IMR-90 (cell line): ENCODE results near the gene IPO13. TPM values are rescaled to one million over a fixed set of nuclear protein-coding genes. Genes with fewer than 3 reads are reported as not detected.
A peak's percentile ranks its signal among the peaks of the same experiment; 100 is the strongest.

Source experiments
- ATAC-seq: fragments of 200-7000 bp; cut with Tn5 transposase; 2 replicates; pipeline ENCODE4 v1.9.1; 2020; ENCODE audit warnings: low read depth, mild to moderate bottlenecking, moderate library complexity
- BruUV-seq: library from RNA; stranded (reverse); fragments of 400-500 nt; replicated peaks from 2 replicates; lab custom pipeline; 2021; lab: Mats Ljungman, UMichigan
- CTCF ChIA-PET: fragments of 300-600 bp; formaldehyde crosslinking; extraction: SDS; loops from one replicate; lab custom pipeline; 2021; ENCODE audit warnings: antibody characterized with exemption; lab: Yijun Ruan, JAX
- POLR2A ChIA-PET: fragments of 300-600 bp; sonication (Branson Sonifier 250); formaldehyde crosslinking; loops from one replicate; lab custom pipeline; 2022; ENCODE audit warnings: antibody characterized with exemption; ENCODE audit not compliant: unreplicated experiment; lab: Charles Lee
- DNase-seq: peaks from one replicate; pipeline ENCODE4 v3.0.0; 2013
- H2AFZ ChIP-seq: replicated peaks from 2 replicates; pipeline ENCODE3; 2013; ENCODE audit warnings: low read length, mild to moderate bottlenecking; ENCODE audit not compliant: poor library complexity
- H2AK5ac ChIP-seq: 2 replicates; pipeline ENCODE4 v1.6.1; 2013; ENCODE audit warnings: low read depth, low read length, inconsistent platforms
- H2AK9ac ChIP-seq: replicated peaks from 2 replicates; pipeline ENCODE3; 2013; ENCODE audit warnings: mild to moderate bottlenecking, low read depth, low read length, moderate library complexity; ENCODE audit not compliant: poor library complexity
- H2BK120ac ChIP-seq: 2 replicates; pipeline ENCODE4 v1.6.1; 2013; ENCODE audit warnings: low read depth, low read length, inconsistent platforms
- H2BK15ac ChIP-seq: 3 replicates; pipeline ENCODE4 v1.6.1; 2013; ENCODE audit warnings: low read depth, low read length, inconsistent platforms
- H2BK20ac ChIP-seq: 2 replicates; pipeline ENCODE4 v1.6.1; 2013; ENCODE audit warnings: low read depth, mild to moderate bottlenecking, inconsistent platforms, low read length, moderate library complexity
- H2BK5ac ChIP-seq: 2 replicates; pipeline ENCODE4 v1.6.1; 2013; ENCODE audit warnings: mild to moderate bottlenecking, low read depth, low read length, inconsistent platforms; ENCODE audit not compliant: poor library complexity, severe bottlenecking
- H3K14ac ChIP-seq: replicated peaks from 2 replicates; pipeline ENCODE4 v1.6.1; 2013; ENCODE audit warnings: low read depth, low read length, inconsistent platforms
- H3K18ac ChIP-seq: 2 replicates; pipeline ENCODE4 v1.6.1; 2013; ENCODE audit warnings: low read depth, low read length, control low read depth
- H3K23ac ChIP-seq: 2 replicates; pipeline ENCODE4 v1.6.1; 2013; ENCODE audit warnings: low read depth, low read length, inconsistent platforms
- H3K27ac ChIP-seq: 2 replicates; pipeline ENCODE4 v1.5.1; 2013; ENCODE audit warnings: mild to moderate bottlenecking, control low read depth, low read length; ENCODE audit not compliant: insufficient read depth
- H3K27me3 ChIP-seq: 2 replicates; pipeline ENCODE4 v1.6.1; 2013; ENCODE audit warnings: low read length; ENCODE audit not compliant: control insufficient read depth, insufficient read depth
- H3K36me3 ChIP-seq: 2 replicates; pipeline ENCODE4 v1.6.1; 2013; ENCODE audit warnings: low read length, mixed read lengths; ENCODE audit not compliant: control insufficient read depth, insufficient read depth
- H3K4ac ChIP-seq: 2 replicates; pipeline ENCODE4 v1.6.1; 2013; ENCODE audit warnings: low read depth, low read length, inconsistent platforms
- H3K4me1 ChIP-seq: 2 replicates; pipeline ENCODE4 v1.6.1; 2013; ENCODE audit warnings: low read length, mixed read lengths; ENCODE audit not compliant: control insufficient read depth, insufficient read depth
- H3K4me2 ChIP-seq: 2 replicates; pipeline ENCODE4 v1.6.1; 2013; ENCODE audit warnings: low read depth, mild to moderate bottlenecking, control low read depth, low read length, moderate library complexity
- H3K4me3 ChIP-seq: 2 replicates; pipeline ENCODE4 v1.5.1; 2013; ENCODE audit warnings: low read depth, mild to moderate bottlenecking, control low read depth, low read length, moderate library complexity; ENCODE audit not compliant: insufficient read depth
- H3K56ac ChIP-seq: 2 replicates; pipeline ENCODE4 v1.6.1; 2013; ENCODE audit warnings: low read length, inconsistent platforms; ENCODE audit not compliant: insufficient read depth; ENCODE audit errors: extremely low read depth
- H3K79me1 ChIP-seq, 2 experiments: 2 replicates each; pipeline ENCODE4 v1.6.1; 2013; ENCODE audit warnings: low read length in 2 of 2, inconsistent platforms in 1 of 2, low read depth in 1 of 2
- H3K9ac ChIP-seq: 2 replicates; pipeline ENCODE4 v1.6.1; 2013; ENCODE audit warnings: low read depth, low read length, control low read depth
- H3K9me1 ChIP-seq: 2 replicates; pipeline ENCODE4 v1.6.1; 2013; ENCODE audit warnings: low read length, inconsistent platforms; ENCODE audit not compliant: insufficient read depth
- H3K9me3 ChIP-seq: 2 replicates; pipeline ENCODE4 v1.6.1; 2013; ENCODE audit warnings: low read length; ENCODE audit not compliant: control insufficient read depth, insufficient read depth
- H4K20me1 ChIP-seq: 2 replicates; pipeline ENCODE4 v1.6.1; 2013; ENCODE audit warnings: low read length, inconsistent platforms; ENCODE audit not compliant: insufficient read depth
- H4K5ac ChIP-seq: 2 replicates; pipeline ENCODE4 v1.6.1; 2013; ENCODE audit warnings: mild to moderate bottlenecking, low read depth, low read length, control low read depth
- H4K8ac ChIP-seq, 2 experiments: 2 replicates each; pipeline ENCODE4 v1.6.1; 2013; ENCODE audit warnings: low read depth in 2 of 2, low read length in 2 of 2, control low read depth in 1 of 2, inconsistent platforms in 1 of 2
- H4K91ac ChIP-seq: 2 replicates; pipeline ENCODE4 v1.6.1; 2013; ENCODE audit warnings: low read depth, low read length, inconsistent platforms; ENCODE audit not compliant: insufficient read depth
- BHLHE40 ChIP-seq: fragments of 150-350 bp; IDR thresholded peaks from 2 replicates; pipeline ENCODE4 v1.6.1; 2016; ENCODE audit warnings: mild to moderate bottlenecking, low read depth, low read length
- CHD1 ChIP-seq: IDR thresholded peaks from 2 replicates; pipeline ENCODE4 v1.6.1; 2012; ENCODE audit warnings: low read depth, low read length, improper control_type of control experiment
- CTCF ChIP-seq: conservative IDR thresholded peaks from 2 replicates; pipeline ENCODE4 v1.5.1; 2012; ENCODE audit warnings: mild to moderate bottlenecking, low read depth, low read length, improper control_type of control experiment
- FOS ChIP-seq: fragments of 150-350 bp; IDR thresholded peaks from 2 replicates; pipeline ENCODE4 v1.6.1; 2016; ENCODE audit warnings: low read depth, low read length
- MAFK ChIP-seq: IDR thresholded peaks from 2 replicates; pipeline ENCODE4 v1.6.1; 2012; ENCODE audit warnings: low read depth, low read length, improper control_type of control experiment
- MXI1 ChIP-seq: IDR thresholded peaks from 2 replicates; pipeline ENCODE4 v1.6.1; 2012; ENCODE audit warnings: low read depth, mild to moderate bottlenecking, low read length, moderate library complexity, borderline replicate concordance
- NFE2L2 ChIP-seq: fragments of 150-350 bp; IDR thresholded peaks from 2 replicates; pipeline ENCODE4 v1.6.1; 2016; ENCODE audit warnings: low read depth, mild to moderate bottlenecking, low read length
- POLR2A ChIP-seq: IDR thresholded peaks from 2 replicates; pipeline ENCODE4 v1.6.1; 2012; ENCODE audit warnings: mild to moderate bottlenecking, low read depth, low read length
- RCOR1 ChIP-seq: IDR thresholded peaks from 2 replicates; pipeline ENCODE4 v1.6.1; 2012; ENCODE audit warnings: mild to moderate bottlenecking, low read length, improper control_type of control experiment; ENCODE audit not compliant: insufficient replicate concordance
- RFX5 ChIP-seq: IDR thresholded peaks from 2 replicates; pipeline ENCODE4 v1.8.0; 2012; ENCODE audit warnings: low read depth, mild to moderate bottlenecking, low read length, moderate library complexity
- SMC3 ChIP-seq: fragments of 150-350 bp; IDR thresholded peaks from 2 replicates; pipeline ENCODE4 v1.6.1; 2016; ENCODE audit warnings: low read depth, mild to moderate bottlenecking, antibody characterized with exemption, low read length, moderate library complexity
- USF2 ChIP-seq: fragments of 150-350 bp; IDR thresholded peaks from 2 replicates; pipeline ENCODE4 v1.6.1; 2017; ENCODE audit warnings: mild to moderate bottlenecking, antibody characterized with exemption, low read length, low read depth
- WGBS, 2 experiments: methylation state at CpG; one replicate each; pipeline versions ENCODE4 v1.1.5 to v1.1.7; 2013; ENCODE audit warnings: missing lambda C conversion rate in 2 of 2; ENCODE audit not compliant: insufficient read length in 1 of 2; ENCODE audit errors: extremely low coverage in 2 of 2; 5-methylcytosine and 5-hydroxymethylcytosine counted together
- dilution Hi-C: fragments of 300-500 bp; cut with HindIII; formaldehyde crosslinking; loops from one replicate; pipeline ENCODE4 v1.14.3; 2018; ENCODE audit warnings: low sequenced_read_pairs; ENCODE audit not compliant: unreplicated experiment
- in situ Hi-C: fragments of 300-500 bp; cut with MboI; formaldehyde crosslinking; loops from 3 replicates; pipeline ENCODE4 v1.14.3; 2019; ENCODE audit warnings: low sequenced_read_pairs, inconsistent platforms, mixed read lengths
- intact Hi-C: fragments of 100-400 bp; cut with micrococcal nuclease; formaldehyde crosslinking; loops from 2 replicates; pipeline ENCODE4 v1.10.0; 2022
- polyA plus RNA-seq, 3 experiments: library from polyadenylated mRNA; depleted of rRNA; stranded (reverse); fragments of >200 nt; gene quantifications; 2 replicates each; pipeline ENCODE4 v1.2.3, GENCODE V29; 2012; ENCODE audit warnings: low replicate concordance in 1 of 3
- total RNA-seq: library from RNA; depleted of rRNA; stranded (reverse); fragments of >200 nt; gene quantifications from 2 replicates; pipeline ENCODE4 v1.2.3, GENCODE V29; 2012

Gene IPO13
- total and polyA plus RNA-seq, 2 of the 4 experiments (the other 2 are of a cell fraction): 15.2 to 18.7 TPM

DNA sequence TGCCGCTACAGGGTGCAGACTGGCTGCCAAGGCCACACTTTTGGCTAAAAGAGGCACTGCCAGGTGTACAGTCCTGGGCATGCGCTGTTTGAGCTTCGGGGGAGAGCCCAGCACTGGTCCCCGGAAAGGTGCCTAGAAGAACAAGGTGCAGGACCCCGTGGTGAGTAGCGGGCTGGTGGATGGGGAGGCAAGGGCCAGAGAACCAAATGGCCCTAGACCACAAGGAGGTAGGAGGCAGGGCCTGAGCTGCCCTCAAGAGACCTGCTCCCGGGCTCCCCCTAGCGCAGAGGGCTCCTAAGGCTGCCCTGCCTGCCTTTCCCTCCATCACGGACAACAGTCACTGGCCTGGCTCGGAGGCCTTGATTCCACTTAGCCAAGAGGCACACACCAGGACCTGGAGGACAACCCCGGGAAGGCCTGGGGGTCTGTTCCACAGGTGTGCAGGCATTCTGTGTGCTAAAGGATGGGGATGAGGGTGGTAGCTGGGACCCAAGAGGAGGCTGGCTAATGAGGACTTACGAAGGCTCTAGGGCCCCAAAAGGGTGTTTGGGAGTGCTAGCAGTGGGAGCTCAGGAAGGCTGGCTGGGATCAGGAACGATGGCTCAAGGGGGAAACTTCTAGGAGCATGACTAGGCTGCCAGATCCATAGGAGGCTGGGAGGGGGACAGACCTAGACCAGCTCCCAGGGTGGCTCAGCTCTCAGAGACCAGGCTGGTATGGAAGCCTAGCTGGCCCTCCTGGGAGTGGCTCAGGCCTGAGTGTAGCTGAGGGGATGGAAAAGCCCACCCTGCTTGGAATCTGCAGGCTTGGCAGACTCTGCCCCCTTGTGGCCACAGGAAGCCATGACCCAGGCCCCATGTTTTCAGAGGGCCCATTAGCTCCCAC, 12.4 kb upstream of the IPO13 start (continued):
- TF ChIP-seq MXI1 (no peak), SMC3 (peak; percentile 81), BHLHE40 (no peak), POLR2A (no peak)

GRCh38 chr1:43934986-43935324, 11.8 kb upstream of the IPO13 start:
- no peak overlapping the region for H3K4me3 ChIP-seq
- ChIA-PET CTCF (interaction anchor here (0.5 to 5.6 kb wide), 27 partner anchors 8 to 408 kb away, joined by 3 to 149 read pairs (median 4); partner anchors contain the start of genes IPO13 and PTPRF), POLR2A (no interaction called here)
- no peak overlapping the region for H3K9ac ChIP-seq
- H4K20me1 ChIP-seq: peaks cover 3% of the 10 kb centered on the region; the same call in 1 of the 2 replicates
- no CpG with 5 or more reads among the region's 5 CpGs for WGBS, 2 experiments
- no peaks in the 10 kb centered on the region; the same call in 1 of the 2 replicates for H3K27me3 ChIP-seq
- H4K91ac ChIP-seq: no peak overlapping the region
- H3K27ac ChIP-seq: no peak overlapping the region
- no peak overlapping the region for H2BK20ac ChIP-seq
- H3K23ac ChIP-seq: no peak overlapping the region
- no peak overlapping the region for H2BK15ac ChIP-seq
- intact Hi-C loops (loop anchor here (1.0 to 5.0 kb wide), 4 partner anchors 83 to 406 kb away; no protein-coding TSS in a partner anchor), dilution Hi-C loops (no loop called here), in situ Hi-C loops (loop anchor here (5.0 kb wide), 1 partner anchor 163 kb away; no protein-coding TSS in a partner anchor)
- no peak overlapping the region for H2AK9ac ChIP-seq
- H2AK5ac ChIP-seq: no peak overlapping the region; the same call in 1 of the 2 replicates
- H2BK120ac ChIP-seq: no peak overlapping the region
- TF ChIP-seq MXI1 (no peak), MAFK (no peak), SMC3 (no peak), USF2 (no peak), FOS (no peak), POLR2A (no peak), CHD1 (no peak), CTCF (no peak), NFE2L2 (no peak), RFX5 (no peak), BHLHE40 (no peak), RCOR1 (no peak)
- H3K36me3 ChIP-seq: peaks cover 3% of the 10 kb centered on the region; the same call in 1 of the 2 replicates
- peaks cover 10% of the 10 kb centered on the region for H3K4me1 ChIP-seq
- no peaks in the 10 kb centered on the region for H3K9me3 ChIP-seq
- H4K5ac ChIP-seq: no peak overlapping the region
- H3K79me1 ChIP-seq: peaks cover 0 to 8% of the 10 kb centered on the region in 2 experiments; a peak in 1 of 4 replicates
- ATAC-seq: no peak
- no peak overlapping the region for H3K14ac ChIP-seq
- no peak overlapping the region for H4K8ac ChIP-seq
- no peak overlapping the region for H3K4me2 ChIP-seq
- no peak for DNase-seq
- no peak overlapping the region for H3K18ac ChIP-seq
- H2AFZ ChIP-seq: peak overlapping the region; percentile 27
- peaks cover 6% of the 10 kb centered on the region for H3K9me1 ChIP-seq
- H3K56ac ChIP-seq: no peak overlapping the region
- BruUV-seq: no TSS peak
- no peak overlapping the region for H3K4ac ChIP-seq
- no peak overlapping the region for H2BK5ac ChIP-seq
